Esophagus muscularis mucosa (tissue), 4 donors: ENCODE results near the gene FNIP1. TPM values are rescaled to one million over a fixed set of nuclear protein-coding genes. Genes with fewer than 3 reads are reported as not detected.

Experiments used
- DNase-seq: peaks from one replicate; pipeline ENCODE4 v3.0.0-alpha.2; 2017; ENCODE audit errors: extremely low spot score
- H3K27ac ChIP-seq, 4 donors: fragments of 200-600 bp; sonication (generic); replicated peaks in 1 of 4; 1 replicate in 3 of 4; 2 replicates in 1 of 4; pipeline ENCODE4 v1.5.1; 2016 to 2019; ENCODE audit warnings: mild to moderate bottlenecking in 1 of 4
- H3K27me3 ChIP-seq, 4 donors: fragments of 200-600 bp; sonication (generic); one replicate each; pipeline versions ENCODE4 v1.5.1 to v1.6.0; 2016 to 2019
- H3K36me3 ChIP-seq, 4 donors: fragments of 200-600 bp; sonication (generic); one replicate each; pipeline ENCODE4 v1.5.1; 2016 to 2019
- H3K4me1 ChIP-seq, 4 donors: fragments of 200-600 bp; sonication (generic); one replicate each; pipeline ENCODE4 v1.5.1; 2016 to 2019
- H3K4me3 ChIP-seq, 4 donors: fragments of 200-600 bp; sonication (generic); 1 replicate in 2 of 4; 2 replicates in 2 of 4; pipeline ENCODE4 v1.5.1; 2016 to 2019; ENCODE audit warnings: mild to moderate bottlenecking in 4 of 4, moderate library complexity in 1 of 4
- H3K9me3 ChIP-seq, 4 donors: fragments of 200-600 bp; sonication (generic); 1 replicate in 3 of 4; 2 replicates in 1 of 4; pipeline ENCODE4 v1.5.1; 2016 to 2019
- EP300 ChIP-seq: sonication (generic); formaldehyde crosslinking; IDR thresholded peaks from one replicate; pipeline ENCODE4 v1.6.1; 2017; ENCODE audit warnings: antibody characterized with exemption
- POLR2A ChIP-seq: fragments of 450-650 bp; IDR thresholded peaks from one replicate; pipeline ENCODE4 v1.6.1; 2017; ENCODE audit warnings: antibody characterized with exemption, moderate library complexity, mild to moderate bottlenecking, low read depth
- POLR2AphosphoS5 ChIP-seq, 2 donors: sonication (generic); formaldehyde crosslinking; IDR thresholded peaks; one replicate each; pipeline ENCODE4 v1.6.1; 2017; ENCODE audit warnings: antibody characterized with exemption in 2 of 2
- WGBS: methylation state at CpG from one replicate; pipeline ENCODE4 v1.1.5; 2018; 5-methylcytosine and 5-hydroxymethylcytosine counted together
- intact Hi-C: fragments of 100-400 bp; cut with DNase I; formaldehyde crosslinking; loops from one replicate; pipeline ENCODE4 v1.15.1; 2023
- total RNA-seq, 4 donors: library from RNA; depleted of rRNA; stranded (reverse); fragments of >200 nt; gene quantifications; one replicate each; pipeline versions ENCODE4 v1.1.0 to v1.2.1, GENCODE V29; 2016
- TF ChIP-seq, protein P1 (sequence below), 3 experiments: fragments of 200-600 bp in 2 of 3; fragments of 450-650 bp in 1 of 3; sonication (generic) in 2 of 3; IDR thresholded peaks; one replicate each; pipeline ENCODE4 v1.5.1; 2017 to 2019; ENCODE audit warnings: antibody characterized with exemption in 3 of 3, mild to moderate bottlenecking in 2 of 3, moderate library complexity in 1 of 3

The FNIP1 gene
- total RNA-seq, 4 donors from 2014 or later = 36.6 to 52.7 (median 50.1) TPM

- no peaks in the 10 kb centered on the region for H3K9me3 ChIP-seq
- TF ChIP-seq, protein P1, sequence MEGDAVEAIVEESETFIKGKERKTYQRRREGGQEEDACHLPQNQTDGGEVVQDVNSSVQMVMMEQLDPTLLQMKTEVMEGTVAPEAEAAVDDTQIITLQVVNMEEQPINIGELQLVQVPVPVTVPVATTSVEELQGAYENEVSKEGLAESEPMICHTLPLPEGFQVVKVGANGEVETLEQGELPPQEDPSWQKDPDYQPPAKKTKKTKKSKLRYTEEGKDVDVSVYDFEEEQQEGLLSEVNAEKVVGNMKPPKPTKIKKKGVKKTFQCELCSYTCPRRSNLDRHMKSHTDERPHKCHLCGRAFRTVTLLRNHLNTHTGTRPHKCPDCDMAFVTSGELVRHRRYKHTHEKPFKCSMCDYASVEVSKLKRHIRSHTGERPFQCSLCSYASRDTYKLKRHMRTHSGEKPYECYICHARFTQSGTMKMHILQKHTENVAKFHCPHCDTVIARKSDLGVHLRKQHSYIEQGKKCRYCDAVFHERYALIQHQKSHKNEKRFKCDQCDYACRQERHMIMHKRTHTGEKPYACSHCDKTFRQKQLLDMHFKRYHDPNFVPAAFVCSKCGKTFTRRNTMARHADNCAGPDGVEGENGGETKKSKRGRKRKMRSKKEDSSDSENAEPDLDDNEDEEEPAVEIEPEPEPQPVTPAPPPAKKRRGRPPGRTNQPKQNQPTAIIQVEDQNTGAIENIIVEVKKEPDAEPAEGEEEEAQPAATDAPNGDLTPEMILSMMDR (IDR thresholded peaks at IDR 0.05) = no peak
- TF ChIP-seq POLR2A = no peak
- no peak overlapping the region for H3K27ac ChIP-seq
Measured at GRCh38 chr5:131641494-131641893, 155.3 kb downstream of the FNIP1 start.

DNA sequence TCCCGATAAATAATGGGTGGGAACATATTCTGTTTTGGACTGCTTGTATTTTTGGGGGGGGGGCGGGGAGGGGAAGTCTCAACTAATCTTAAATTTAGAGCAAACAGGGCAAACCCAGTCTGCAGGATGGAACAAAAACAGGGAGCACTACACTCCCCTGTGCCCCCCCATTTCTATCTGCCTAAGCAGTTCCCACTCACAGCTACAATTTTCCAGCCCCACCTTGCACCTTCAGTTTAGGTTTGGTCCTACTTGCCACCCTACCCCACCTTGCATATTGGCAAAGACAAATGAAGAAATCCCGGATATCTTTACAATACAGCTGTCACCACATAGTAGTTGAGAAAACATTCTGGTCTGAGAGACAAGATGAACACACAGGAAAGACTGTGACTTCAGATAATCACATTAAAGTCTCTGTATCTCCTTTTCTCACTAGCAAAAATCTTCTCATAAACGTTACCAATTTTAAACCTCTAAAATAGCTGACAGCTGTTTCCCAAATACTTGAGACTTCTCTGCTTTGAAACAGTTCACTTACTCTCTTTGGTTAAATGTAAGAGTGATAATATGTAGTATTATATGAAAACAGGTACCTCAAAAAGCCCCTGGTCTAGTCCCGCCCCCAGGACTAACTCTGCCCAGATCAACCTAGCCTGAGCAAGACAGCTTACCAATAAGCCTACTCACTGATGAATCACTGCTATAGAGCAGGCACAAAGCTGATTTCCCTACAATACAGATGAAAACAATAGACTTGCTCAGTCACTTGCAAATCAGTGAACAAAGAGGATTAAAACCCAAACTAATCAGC lies 156.6 kb downstream of the FNIP1 start:
- no peak for DNase-seq
- no peaks in the 10 kb centered on the region for H3K9me3 ChIP-seq
- 65% methylated on average over 5 of the region's 5 CpGs for WGBS
- TF ChIP-seq EP300 (no peak), POLR2AphosphoS5 (IDR thresholded peaks at IDR 0.05) (no peak)
- peaks cover 8 to 23% (median 10%) of the 10 kb centered on the region in 4 donors for H3K36me3 ChIP-seq
- H3K4me3 ChIP-seq = no peak overlapping the region
- H3K27me3 ChIP-seq = no peaks in the 10 kb centered on the region
- no peak overlapping the region for H3K27ac ChIP-seq
- intact Hi-C loops = no loop called here
- H3K4me1 ChIP-seq = peaks cover 6 to 12% (median 8%) of the 10 kb centered on the region in 4 donors

More at GRCh38 chr5:131641494-131641893, 155.3 kb downstream of the FNIP1 start:
- peaks cover 8 to 36% (median 13%) of the 10 kb centered on the region in 4 donors for H3K36me3 ChIP-seq
- DNase-seq = no peak
- WGBS = 96% methylated on average over 1 of the region's 1 CpG
- peaks cover under 1 to 4% (median 4%) of the 10 kb centered on the region in 4 donors for H3K4me1 ChIP-seq
- no peaks in the 10 kb centered on the region for H3K27me3 ChIP-seq
- intact Hi-C loops = no loop called here
- H3K4me3 ChIP-seq = no peak overlapping the region

- DNase-seq = no peak
- TF ChIP-seq, protein P1 (IDR thresholded peaks at IDR 0.05) = no peak
- TF ChIP-seq POLR2A = no peak
- TF ChIP-seq POLR2AphosphoS5 (IDR thresholded peaks at IDR 0.05) = no peak
- no peak for TF ChIP-seq EP300
- Histone ChIP-seq H3K4me3 (no peak overlapping the region), H3K27ac (no peak overlapping the region), H3K9me3 (no peaks in the 10 kb centered on the region), H3K4me1 (peaks cover 6 to 12% (median 8%) of the 10 kb centered on the region in 4 donors), H3K27me3 (no peaks in the 10 kb centered on the region), H3K36me3 (peaks cover 0 to 12% (median 0%) of the 10 kb centered on the region in 4 donors)
- intact Hi-C loops = loop anchor here (5.0 kb wide), 1 partner anchor 33 kb away; no protein-coding TSS in a partner anchor
Measured at GRCh38 chr5:131639148-131639547, 157.7 kb downstream of the FNIP1 start.

DNA sequence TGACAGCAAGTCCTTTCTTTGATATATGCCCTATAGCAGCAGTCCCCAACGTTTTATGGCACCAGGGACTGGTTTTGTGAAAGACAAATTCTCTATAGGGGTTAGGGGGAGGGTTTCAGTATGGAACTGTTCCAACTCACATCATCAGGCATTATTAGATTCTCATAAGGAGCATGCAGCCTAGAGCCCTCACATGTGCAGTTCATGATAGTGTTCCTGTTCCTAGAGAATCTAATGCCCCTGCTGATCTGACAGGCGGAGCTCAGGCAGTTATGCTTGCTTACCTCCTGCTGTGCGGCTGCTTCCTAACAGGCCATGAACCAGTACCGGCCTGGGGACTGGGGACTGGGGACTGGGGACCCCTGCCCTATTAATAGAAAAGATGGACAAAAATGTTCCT lies 159.1 kb downstream of the FNIP1 start:
- Histone ChIP-seq H3K9me3 (no peaks in the 10 kb centered on the region), H3K4me1 (peaks cover 13 to 26% (median 22%) of the 10 kb centered on the region in 4 donors), H3K27me3 (no peaks in the 10 kb centered on the region), H3K4me3 (no peak overlapping the region), H3K36me3 (no peaks in the 10 kb centered on the region), H3K27ac (no peak overlapping the region)
- DNase-seq = no peak
- TF ChIP-seq, protein P1 (IDR thresholded peaks at IDR 0.05) = no peak
- TF ChIP-seq POLR2AphosphoS5 (IDR thresholded peaks at IDR 0.05) (no peak), POLR2A (no peak), EP300 (no peak)
- 73% methylated on average over 4 of the region's 4 CpGs for whole genome bisulfite sequencing
- intact Hi-C loops = loop anchor here (5.0 kb wide), 1 partner anchor 35 kb away; no protein-coding TSS in a partner anchor

GRCh38 chr5:131635684-131636572 lies 160.9 kb downstream of the FNIP1 start:
- Histone ChIP-seq H3K4me1 (peaks cover 19 to 43% (median 39%) of the 10 kb centered on the region in 4 donors), H3K9me3 (no peaks in the 10 kb centered on the region), H3K27me3 (no peaks in the 10 kb centered on the region), H3K27ac (peak overlapping the region; percentile 92 to 98 (median 97)), H3K4me3 (peak overlapping the region; percentile 69 to 79 (median 74)), H3K36me3 (no peaks in the 10 kb centered on the region)
- intact Hi-C loops = loop anchor here (5.0 kb wide), 1 partner anchor 36 kb away; no protein-coding TSS in a partner anchor
- DNase-seq = no peak
- WGBS = 4% methylated on average over 24 of the region's 24 CpGs
- TF ChIP-seq, protein P1 (IDR thresholded peaks at IDR 0.05) = no peak
- TF ChIP-seq EP300 (no peak), POLR2AphosphoS5 (IDR thresholded peaks at IDR 0.05) (no peak), POLR2A (no peak)
